Measurements from ENCODE around the gene HMHB1. TPM values are rescaled to one million over a fixed set of nuclear protein-coding genes. Genes with fewer than 3 reads are reported as not detected.
"Not testable (repeated sequence)": the region's sequence is repeated elsewhere in the genome, so short reads cannot be mapped to it uniquely, and the experiment has no call there.

The HMHB1 gene
- total RNA-seq, 2 experiments from 2014 or later, result 1.2 TPM; not detected in 1

- Mint-ChIP-seq H3K4me3 (no peak overlapping the region), H3K9me3 (peaks cover 6% of the 10 kb centered on the region), H3K4me1 (peaks cover 5% of the 10 kb centered on the region), H3K27ac (no peak overlapping the region), H3K27me3 (no peaks in the 10 kb centered on the region), H3K36me3 (ENCODE audit: low read depth) (no peaks in the 10 kb centered on the region)
- ChIA-PET CTCF (no interaction called here), POLR2A (no interaction called here)
- no peak for DNase-seq
Measured at GRCh38 chr5:143788401-143788800, 23.6 kb upstream of the HMHB1 start.

DNA sequence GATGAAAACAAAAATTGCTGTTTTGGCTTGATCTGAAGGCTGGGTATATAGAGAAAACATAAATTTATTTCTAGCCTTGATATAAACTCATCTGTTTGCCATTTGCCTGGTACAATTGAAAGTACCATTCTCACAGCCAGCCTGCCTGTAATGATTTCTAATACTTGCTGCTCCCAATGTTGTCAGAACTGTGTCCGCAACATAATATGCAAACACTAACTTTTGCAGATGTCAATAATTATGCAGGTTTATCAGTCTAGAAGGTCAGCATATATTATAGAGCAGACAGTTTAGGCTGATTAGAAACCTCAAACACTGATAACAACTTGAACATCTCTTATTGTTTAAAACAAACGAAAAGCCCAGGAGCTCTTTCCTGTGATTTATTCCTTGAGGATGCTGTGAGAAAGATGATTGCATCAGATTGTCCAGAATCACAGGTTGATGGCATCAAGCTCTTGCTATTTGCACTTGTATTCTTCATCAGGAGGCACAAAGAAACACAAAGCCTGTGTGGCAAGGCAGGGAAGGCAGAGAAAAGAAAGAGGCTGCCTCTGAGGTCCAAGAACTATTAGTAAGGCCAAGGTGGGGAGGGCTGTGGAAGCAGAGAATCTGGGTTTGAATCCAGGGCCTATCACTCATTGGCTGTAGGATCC lies 21.4 kb upstream of the HMHB1 start:
- POLR2A ChIA-PET, result no interaction called here
- no peak overlapping the region for H3K27ac Mint-ChIP-seq
- CTCF ChIA-PET, result interaction anchor here (1.6 kb wide), 1 partner anchor 8 kb away, joined by 3 read pairs; no protein-coding TSS in a partner anchor
- H3K36me3 Mint-ChIP-seq (ENCODE audit: low read depth), result no peaks in the 10 kb centered on the region
- no peaks in the 10 kb centered on the region for H3K27me3 Mint-ChIP-seq
- H3K4me3 Mint-ChIP-seq, result no peak overlapping the region
- H3K4me1 Mint-ChIP-seq, result peaks cover 5% of the 10 kb centered on the region
- H3K9me3 Mint-ChIP-seq, result peaks cover 5% of the 10 kb centered on the region
- no peak for DNase-seq

- Mint-ChIP-seq H3K27me3 (peaks cover 2% of the 10 kb centered on the region), H3K4me3 (no peak overlapping the region), H3K36me3 (ENCODE audit: low read depth) (no peaks in the 10 kb centered on the region), H3K9me3 (peaks cover 5% of the 10 kb centered on the region), H3K4me1 (peaks cover 5% of the 10 kb centered on the region), H3K27ac (no peak overlapping the region)
- ChIA-PET POLR2A (no interaction called here), CTCF (no interaction called here)
- no peak for DNase-seq
Measured at GRCh38 chr5:143791848-143792731, 19.9 kb upstream of the HMHB1 start.

DNA sequence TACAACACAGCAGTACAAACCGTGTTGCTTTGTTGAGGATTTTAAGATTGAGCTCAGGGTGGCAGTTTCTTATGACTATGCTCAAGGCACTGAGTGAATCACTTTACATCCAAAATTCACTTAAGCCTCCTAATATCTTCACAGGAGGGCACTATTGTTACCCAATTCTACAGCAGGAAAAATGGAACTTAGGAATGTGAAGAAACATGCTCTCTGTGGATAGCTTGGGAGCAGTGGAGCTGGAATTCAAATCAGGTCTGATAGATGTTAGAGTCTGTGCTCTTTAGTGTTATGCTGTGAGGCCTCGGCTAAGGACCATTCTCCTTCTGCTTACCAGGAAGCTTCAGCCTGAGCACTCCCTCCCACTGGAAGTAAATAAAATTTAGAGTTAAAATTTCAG lies 18.7 kb upstream of the HMHB1 start:
- CTCF ChIA-PET, result interaction anchor here (0.7 kb wide), 1 partner anchor 216 kb away, joined by 4 read pairs; no protein-coding TSS in a partner anchor
- H3K27me3 Mint-ChIP-seq, result peaks cover 2% of the 10 kb centered on the region
- H3K36me3 Mint-ChIP-seq (ENCODE audit: low read depth), result no peaks in the 10 kb centered on the region

DNA sequence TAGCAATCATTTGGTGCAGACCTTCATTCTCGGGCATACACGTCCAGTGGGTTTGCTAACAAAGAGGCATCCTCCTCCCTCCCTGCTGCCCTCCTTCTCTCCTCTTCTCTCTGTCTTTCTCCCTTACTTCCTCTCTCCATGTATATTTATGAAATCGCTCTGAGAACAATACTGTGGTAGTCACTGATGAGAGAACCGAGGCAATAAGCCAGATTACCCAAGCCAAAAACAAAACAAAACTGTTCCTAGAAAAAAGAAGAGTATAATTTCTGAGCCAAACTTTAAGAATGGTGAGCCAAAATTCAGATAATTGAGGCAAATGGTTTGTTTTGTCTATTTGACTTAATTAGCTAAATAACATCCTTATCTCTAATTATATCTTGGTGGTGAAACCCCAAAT lies 15.8 kb upstream of the HMHB1 start:
- H3K9me3 Mint-ChIP-seq, result no peaks in the 10 kb centered on the region
- ChIA-PET CTCF (no interaction called here), POLR2A (no interaction called here)
- H3K4me1 Mint-ChIP-seq, result peaks cover 6% of the 10 kb centered on the region
- H3K27ac Mint-ChIP-seq, result no peak overlapping the region
- no peaks in the 10 kb centered on the region for H3K36me3 Mint-ChIP-seq (ENCODE audit: low read depth)
- no peak for DNase-seq
- H3K27me3 Mint-ChIP-seq, result peaks cover 2% of the 10 kb centered on the region
- no peak overlapping the region for H3K4me3 Mint-ChIP-seq

More for the DNA sequence above, 18.7 kb upstream of the HMHB1 start:
- no peak for DNase-seq
- Mint-ChIP-seq H3K27ac (no peak overlapping the region), H3K4me3 (no peak overlapping the region), H3K4me1 (peaks cover 5% of the 10 kb centered on the region), H3K9me3 (peaks cover 5% of the 10 kb centered on the region)
- POLR2A ChIA-PET, result no interaction called here

GRCh38 chr5:143796753-143797152 lies 15.2 kb upstream of the HMHB1 start:
- no peaks in the 10 kb centered on the region for H3K36me3 Mint-ChIP-seq (ENCODE audit: low read depth)
- peaks cover 2% of the 10 kb centered on the region for H3K27me3 Mint-ChIP-seq
- CTCF ChIA-PET, result no interaction called here
- POLR2A ChIA-PET, result no interaction called here
- H3K9me3 Mint-ChIP-seq, result no peaks in the 10 kb centered on the region
- DNase-seq, result no peak
- no peak overlapping the region for H3K4me3 Mint-ChIP-seq
- peaks cover 6% of the 10 kb centered on the region for H3K4me1 Mint-ChIP-seq
- H3K27ac Mint-ChIP-seq, result no peak overlapping the region

GRCh38 chr5:143800715-143801114 lies 11.2 kb upstream of the HMHB1 start:
- Mint-ChIP-seq H3K4me3 (no peak overlapping the region), H3K36me3 (ENCODE audit: low read depth) (no peaks in the 10 kb centered on the region), H3K4me1 (peaks cover 1% of the 10 kb centered on the region), H3K9me3 (no peaks in the 10 kb centered on the region), H3K27ac (no peak overlapping the region), H3K27me3 (peaks cover 2% of the 10 kb centered on the region)
- ChIA-PET POLR2A (no interaction called here), CTCF (interaction anchor here (0.7 kb wide), 1 partner anchor 23 kb away, joined by 4 read pairs; no protein-coding TSS in a partner anchor)
- no peak for DNase-seq

- peaks cover 1% of the 10 kb centered on the region for H3K4me1 Mint-ChIP-seq
- no peaks in the 10 kb centered on the region for H3K27me3 Mint-ChIP-seq
- H3K9me3 Mint-ChIP-seq, result no peaks in the 10 kb centered on the region
- no peak overlapping the region for H3K27ac Mint-ChIP-seq
- ChIA-PET POLR2A (no interaction called here), CTCF (no interaction called here)
- no peak for DNase-seq
- H3K4me3 Mint-ChIP-seq, result no peak overlapping the region
- H3K36me3 Mint-ChIP-seq (ENCODE audit: low read depth), result no peaks in the 10 kb centered on the region
Measured at GRCh38 chr5:143801252-143801939, 10.6 kb upstream of the HMHB1 start.

GRCh38 chr5:143805861-143806260 lies 6.1 kb upstream of the HMHB1 start:
- Mint-ChIP-seq H3K4me3 (no peak overlapping the region), H3K27me3 (peaks cover 4% of the 10 kb centered on the region), H3K36me3 (ENCODE audit: low read depth) (no peaks in the 10 kb centered on the region), H3K9me3 (no peaks in the 10 kb centered on the region), H3K4me1 (no peaks in the 10 kb centered on the region), H3K27ac (no peak overlapping the region)
- no peak for DNase-seq
- ChIA-PET CTCF (no interaction called here), POLR2A (no interaction called here)

- CTCF ChIA-PET, result no interaction called here
- Mint-ChIP-seq H3K27ac (no peak overlapping the region), H3K9me3 (no peaks in the 10 kb centered on the region), H3K27me3 (peaks cover 4% of the 10 kb centered on the region), H3K4me1 (peaks cover 5% of the 10 kb centered on the region), H3K36me3 (ENCODE audit: low read depth) (no peaks in the 10 kb centered on the region), H3K4me3 (no peak overlapping the region)
- DNase-seq, result no peak
- POLR2A ChIA-PET, result no interaction called here
Measured at GRCh38 chr5:143806579-143806978, 5.4 kb upstream of the HMHB1 start.

DNA sequence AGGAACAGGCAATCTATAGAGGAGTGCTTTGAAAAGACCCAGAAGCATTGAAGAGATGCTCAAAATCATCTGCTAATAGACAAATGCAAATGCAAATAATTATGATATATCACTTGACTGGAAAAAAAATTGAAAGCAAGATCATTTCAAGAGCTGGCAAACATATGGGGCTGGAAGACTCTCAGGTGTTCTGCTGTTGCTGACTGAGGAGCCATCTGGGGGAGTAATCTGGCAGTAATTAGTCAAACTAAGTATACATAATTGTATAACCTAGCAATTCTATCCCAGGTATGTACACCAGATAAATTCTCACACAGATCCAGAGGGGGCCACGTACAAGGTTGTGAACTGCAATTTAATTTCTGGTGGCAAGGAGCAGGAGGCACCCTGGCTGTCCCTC lies 4.6 kb upstream of the HMHB1 start:
- Mint-ChIP-seq H3K27me3 (peaks cover 4% of the 10 kb centered on the region), H3K36me3 (ENCODE audit: low read depth) (no peaks in the 10 kb centered on the region), H3K9me3 (no peaks in the 10 kb centered on the region), H3K4me1 (peaks cover 13% of the 10 kb centered on the region), H3K4me3 (no peak overlapping the region), H3K27ac (no peak overlapping the region)
- ChIA-PET POLR2A (no interaction called here), CTCF (no interaction called here)
- no peak for DNase-seq

- H3K4me1 Mint-ChIP-seq, result peaks cover 21% of the 10 kb centered on the region
- H3K27me3 Mint-ChIP-seq; H3K4me3 Mint-ChIP-seq; DNase-seq; H3K9me3 Mint-ChIP-seq; H3K36me3 Mint-ChIP-seq (ENCODE audit: low read depth); CTCF ChIA-PET; POLR2A ChIA-PET; H3K27ac Mint-ChIP-seq: not testable (repeated sequence)
Measured at GRCh38 chr5:143816370-143816769, 4.4 kb downstream of the HMHB1 start.

GRCh38 chr5:143819716-143820115 lies 7.8 kb downstream of the HMHB1 start:
- H3K9me3 Mint-ChIP-seq, result peaks cover 5% of the 10 kb centered on the region
- no peak for DNase-seq
- peaks cover 4% of the 10 kb centered on the region for H3K27me3 Mint-ChIP-seq
- POLR2A ChIA-PET, result no interaction called here
- CTCF ChIA-PET, result interaction anchor here (1.0 kb wide), 1 partner anchor 601 kb away, joined by 3 read pairs; no protein-coding TSS in a partner anchor
- H3K4me1 Mint-ChIP-seq, result no peaks in the 10 kb centered on the region
- H3K4me3 Mint-ChIP-seq, result no peak overlapping the region
- H3K27ac Mint-ChIP-seq, result no peak overlapping the region
- H3K36me3 Mint-ChIP-seq (ENCODE audit: low read depth), result peaks cover 6% of the 10 kb centered on the region
